WERI-Rb-1 (cell line): ENCODE results near the gene CCAR1.
"Not testable (repeated sequence)": the region's sequence is repeated elsewhere in the genome, so short reads cannot be mapped to it uniquely, and the experiment has no call there.

Experiments used
- DNase-seq: peaks from one replicate; pipeline ENCODE4 v3.0.0-alpha.2; 2020
- H3K27ac ChIP-seq: fragments of 250-450 bp; sonication (Bioruptor Pico); 2 replicates; pipeline ENCODE4 v1.5.1; 2020; ENCODE audit warnings: mild to moderate bottlenecking, moderate library complexity
- H3K27me3 ChIP-seq: fragments of 250-450 bp; sonication (Bioruptor Pico); 2 replicates; pipeline ENCODE4 v1.5.1; 2021; ENCODE audit warnings: mild to moderate bottlenecking, low read depth, moderate library complexity; ENCODE audit not compliant: insufficient read depth, severe bottlenecking
- H3K36me3 ChIP-seq: fragments of 250-450 bp; sonication (Bioruptor Pico); 2 replicates; pipeline ENCODE4 v1.5.1; 2020; ENCODE audit warnings: mild to moderate bottlenecking, moderate library complexity
- H3K4me3 ChIP-seq: 2 replicates; pipeline ENCODE4 v1.5.1; 2011; ENCODE audit warnings: low read depth, mild to moderate bottlenecking, control low read depth, low read length
- H3K9me3 ChIP-seq: fragments of 250-450 bp; sonication (Bioruptor Pico); 2 replicates; pipeline ENCODE4 v1.5.1; 2021; ENCODE audit warnings: mild to moderate bottlenecking, moderate library complexity; ENCODE audit not compliant: severe bottlenecking
- TF ChIP-seq, protein P1 (sequence below): IDR thresholded peaks from 2 replicates; pipeline ENCODE4 v1.5.1; 2011; ENCODE audit warnings: low read depth, mild to moderate bottlenecking, control low read depth, inconsistent platforms, low read length

The CCAR1 gene

DNA sequence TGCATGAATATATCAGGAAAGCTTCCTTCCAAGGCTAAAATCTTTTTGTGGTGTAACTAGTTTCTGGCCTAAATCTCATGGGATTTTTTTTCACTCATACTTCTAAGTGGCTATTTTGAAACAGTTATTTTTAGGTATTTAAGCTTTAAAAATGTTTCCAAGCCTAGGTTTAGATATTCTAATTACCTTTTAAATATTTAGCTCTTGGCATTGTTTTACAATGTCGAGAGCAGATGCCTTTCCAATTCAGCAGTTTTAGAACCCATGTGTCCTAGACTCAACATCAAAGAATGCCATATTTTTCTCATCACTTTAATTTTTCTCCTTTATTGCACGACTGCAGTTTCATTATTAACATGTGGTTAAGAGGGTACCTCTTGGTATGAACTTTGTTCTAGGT lies 79.2 kb downstream of the CCAR1 start:
- Histone ChIP-seq H3K9me3 (no peaks in the 10 kb centered on the region), H3K27ac (no peak overlapping the region), H3K27me3 (no peaks in the 10 kb centered on the region), H3K4me3 (no peak overlapping the region), H3K36me3 (peaks cover 27% of the 10 kb centered on the region)
- DNase-seq = no peak
- TF ChIP-seq, protein P1, sequence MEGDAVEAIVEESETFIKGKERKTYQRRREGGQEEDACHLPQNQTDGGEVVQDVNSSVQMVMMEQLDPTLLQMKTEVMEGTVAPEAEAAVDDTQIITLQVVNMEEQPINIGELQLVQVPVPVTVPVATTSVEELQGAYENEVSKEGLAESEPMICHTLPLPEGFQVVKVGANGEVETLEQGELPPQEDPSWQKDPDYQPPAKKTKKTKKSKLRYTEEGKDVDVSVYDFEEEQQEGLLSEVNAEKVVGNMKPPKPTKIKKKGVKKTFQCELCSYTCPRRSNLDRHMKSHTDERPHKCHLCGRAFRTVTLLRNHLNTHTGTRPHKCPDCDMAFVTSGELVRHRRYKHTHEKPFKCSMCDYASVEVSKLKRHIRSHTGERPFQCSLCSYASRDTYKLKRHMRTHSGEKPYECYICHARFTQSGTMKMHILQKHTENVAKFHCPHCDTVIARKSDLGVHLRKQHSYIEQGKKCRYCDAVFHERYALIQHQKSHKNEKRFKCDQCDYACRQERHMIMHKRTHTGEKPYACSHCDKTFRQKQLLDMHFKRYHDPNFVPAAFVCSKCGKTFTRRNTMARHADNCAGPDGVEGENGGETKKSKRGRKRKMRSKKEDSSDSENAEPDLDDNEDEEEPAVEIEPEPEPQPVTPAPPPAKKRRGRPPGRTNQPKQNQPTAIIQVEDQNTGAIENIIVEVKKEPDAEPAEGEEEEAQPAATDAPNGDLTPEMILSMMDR = no peak

DNA sequence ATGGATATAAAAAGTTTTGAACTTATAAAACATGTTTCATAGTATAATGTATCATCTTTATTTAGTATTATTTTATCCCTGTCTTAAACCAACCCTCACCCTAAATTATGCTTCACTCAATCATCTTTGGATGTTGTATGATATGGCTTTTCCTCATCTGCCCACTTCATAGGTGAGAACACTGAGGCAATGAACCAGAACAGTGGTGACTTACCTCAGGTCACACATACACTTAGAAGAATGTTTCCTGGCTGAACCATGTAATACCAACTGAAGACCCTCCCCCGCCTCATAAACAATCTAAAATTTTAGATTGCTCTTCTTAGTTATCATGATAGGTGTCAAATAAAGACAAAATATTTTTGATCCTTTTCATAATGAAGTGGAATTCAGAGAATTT lies 83.7 kb downstream of the CCAR1 start:
- Histone ChIP-seq H3K4me3 (no peak overlapping the region), H3K27ac (no peak overlapping the region), H3K36me3 (no peaks in the 10 kb centered on the region), H3K27me3 (no peaks in the 10 kb centered on the region), H3K9me3 (no peaks in the 10 kb centered on the region)
- no peak for DNase-seq
- TF ChIP-seq, protein P1 = no peak

GRCh38 chr10:68810830-68811229 lies 89.8 kb downstream of the CCAR1 start:
- not testable (repeated sequence) for H3K27me3 ChIP-seq, H3K36me3 ChIP-seq, H3K27ac ChIP-seq, H3K9me3 ChIP-seq, H3K4me3 ChIP-seq, DNase-seq

GRCh38 chr10:68811314-68812009 lies 90.4 kb downstream of the CCAR1 start:
- TF ChIP-seq, protein P1 = no peak
- DNase-seq = no peak
- Histone ChIP-seq H3K27me3 (no peaks in the 10 kb centered on the region), H3K9me3 (no peaks in the 10 kb centered on the region), H3K36me3 (no peaks in the 10 kb centered on the region), H3K27ac (no peak overlapping the region), H3K4me3 (no peak overlapping the region)

GRCh38 chr10:68812420-68812819 lies 91.4 kb downstream of the CCAR1 start:
- no peak overlapping the region for H3K27ac ChIP-seq
- H3K27me3 ChIP-seq = no peaks in the 10 kb centered on the region
- TF ChIP-seq, protein P1 = no peak
- H3K9me3 ChIP-seq = no peaks in the 10 kb centered on the region
- no peaks in the 10 kb centered on the region for H3K36me3 ChIP-seq
- no peak overlapping the region for H3K4me3 ChIP-seq
- DNase-seq = no peak

GRCh38 chr10:68813559-68813958 lies 92.5 kb downstream of the CCAR1 start:
- H3K27ac ChIP-seq = no peak overlapping the region
- no peak for DNase-seq
- no peaks in the 10 kb centered on the region for H3K27me3 ChIP-seq
- no peak overlapping the region for H3K4me3 ChIP-seq
- no peaks in the 10 kb centered on the region for H3K36me3 ChIP-seq
- TF ChIP-seq, protein P1 = no peak
- no peaks in the 10 kb centered on the region for H3K9me3 ChIP-seq
